Ishikawa (cell line): Measurements from ENCODE around the gene PYGO2.

Experiments used
- CEBPB ChIP-seq: IDR thresholded peaks from 2 replicates; pipeline ENCODE4 v1.6.1; 2012
- CREB1 ChIP-seq: IDR thresholded peaks from 2 replicates; pipeline ENCODE4 v1.6.1; 2012; ENCODE audit warnings: low read depth
- EGR1 ChIP-seq: IDR thresholded peaks from 2 replicates; pipeline ENCODE4 v1.6.1; 2012
- EP300 ChIP-seq: IDR thresholded peaks from 2 replicates; pipeline ENCODE4 v1.6.1; 2012; ENCODE audit warnings: borderline replicate concordance
- FOXM1 ChIP-seq: IDR thresholded peaks from 2 replicates; pipeline ENCODE4 v1.6.1; 2012; ENCODE audit warnings: low read depth, borderline replicate concordance
- NFIC ChIP-seq: IDR thresholded peaks from 2 replicates; pipeline ENCODE4 v1.6.1; 2012
- RAD21 ChIP-seq: IDR thresholded peaks from 2 replicates; pipeline ENCODE4 v1.6.1; 2012; ENCODE audit warnings: low read depth
- TAF1 ChIP-seq: IDR thresholded peaks from 2 replicates; pipeline ENCODE4 v1.6.1; 2012; ENCODE audit warnings: low read depth, mild to moderate bottlenecking
- TCF12 ChIP-seq: IDR thresholded peaks from 2 replicates; pipeline ENCODE4 v1.6.1; 2012; ENCODE audit warnings: low read depth
- TEAD4 ChIP-seq: IDR thresholded peaks from 2 replicates; pipeline ENCODE4 v1.6.1; 2012
- YY1 ChIP-seq: IDR thresholded peaks from 2 replicates; pipeline ENCODE4 v1.6.1; 2012; ENCODE audit warnings: low read depth
- ZBTB7A ChIP-seq: IDR thresholded peaks from 2 replicates; pipeline ENCODE4 v1.6.1; 2012; ENCODE audit warnings: low read depth
- TF ChIP-seq, protein P1 (sequence below): IDR thresholded peaks from 2 replicates; pipeline ENCODE4 v1.6.1; 2012
- TF ChIP-seq, protein P2 (sequence below): IDR thresholded peaks from 2 replicates; pipeline ENCODE4 v1.6.1; 2012; ENCODE audit warnings: low read depth, mild to moderate bottlenecking
- TF ChIP-seq, protein P3 (sequence below): IDR thresholded peaks from 2 replicates; pipeline ENCODE4 v1.6.1; 2012

The PYGO2 gene

DNA sequence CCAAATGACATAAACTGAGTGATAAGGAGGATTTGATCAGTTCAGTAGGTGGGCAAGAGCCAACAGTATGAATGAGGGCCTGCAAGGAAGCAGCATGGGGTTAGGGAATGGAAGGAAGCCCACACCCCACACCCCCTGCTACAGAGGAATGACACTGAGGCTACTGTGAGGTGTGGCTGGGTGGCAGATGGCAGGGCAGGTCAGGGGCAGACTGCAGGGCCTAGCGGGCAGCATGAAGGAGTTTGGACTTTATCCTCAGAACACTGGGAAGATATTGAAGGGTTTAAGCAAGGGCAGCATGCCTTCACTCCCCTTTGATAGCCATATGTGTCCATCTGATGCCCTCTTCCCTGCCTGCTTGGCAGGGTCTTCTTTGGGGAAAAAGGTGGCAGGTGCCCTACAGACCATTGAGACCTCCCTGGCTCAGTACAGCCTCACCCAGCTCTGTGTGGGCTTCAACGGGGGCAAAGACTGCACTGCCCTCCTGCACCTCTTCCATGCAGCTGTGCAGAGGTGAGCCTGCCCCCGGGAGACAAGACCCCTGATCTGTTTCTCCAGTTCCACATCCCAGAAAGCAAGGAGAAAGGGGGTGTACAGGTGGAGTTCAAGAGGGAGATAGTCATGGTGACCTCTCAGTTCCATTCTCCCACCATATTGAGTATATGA is 27.7 kb upstream of the PYGO2 start:
- TF ChIP-seq EP300 = no peak
- TF ChIP-seq TEAD4 = no peak
- TF ChIP-seq TAF1 = no peak
- TF ChIP-seq ZBTB7A = no peak

DNA sequence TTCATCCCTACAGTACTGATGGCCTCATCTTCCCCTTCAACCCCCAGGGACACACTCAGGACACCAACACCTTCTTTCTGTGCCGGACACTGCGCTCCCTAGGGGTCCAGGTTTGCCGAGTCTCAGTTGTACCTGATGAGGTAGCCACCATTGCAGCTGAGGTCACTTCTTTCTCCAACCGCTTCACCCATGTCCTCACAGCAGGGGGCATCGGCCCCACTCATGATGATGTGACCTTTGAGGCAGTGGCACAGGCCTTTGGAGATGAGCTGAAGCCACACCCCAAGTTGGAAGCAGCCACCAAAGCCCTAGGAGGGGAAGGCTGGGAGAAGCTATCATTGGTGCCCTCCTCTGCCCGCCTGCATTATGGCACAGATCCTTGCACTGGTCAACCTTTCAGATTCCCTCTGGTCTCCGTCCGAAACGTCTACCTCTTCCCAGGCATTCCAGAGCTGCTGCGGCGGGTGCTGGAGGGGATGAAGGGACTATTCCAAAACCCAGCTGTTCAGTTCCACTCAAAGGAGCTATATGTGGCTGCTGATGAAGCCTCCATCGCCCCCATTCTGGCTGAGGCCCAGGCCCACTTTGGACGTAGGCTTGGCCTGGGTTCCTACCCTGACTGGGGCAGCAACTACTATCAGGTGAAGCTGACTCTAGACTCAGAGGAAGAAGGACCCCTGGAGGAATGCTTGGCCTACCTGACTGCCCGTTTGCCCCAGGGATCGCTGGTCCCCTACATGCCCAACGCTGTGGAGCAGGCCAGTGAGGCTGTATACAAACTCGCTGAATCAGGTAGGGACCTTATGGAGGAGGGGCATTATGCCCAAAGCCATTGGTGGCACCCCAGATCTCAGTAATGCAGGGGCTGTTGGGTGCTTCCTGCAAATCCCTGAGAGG is 26.7 kb upstream of the PYGO2 start:
- TF ChIP-seq EP300 = no peak
- TF ChIP-seq TCF12 = no peak
- no peak for TF ChIP-seq CREB1
- no peak for TF ChIP-seq TAF1
- no peak for TF ChIP-seq TEAD4
- no peak for TF ChIP-seq EGR1
- no peak for TF ChIP-seq RAD21
- TF ChIP-seq FOXM1 = no peak

DNA sequence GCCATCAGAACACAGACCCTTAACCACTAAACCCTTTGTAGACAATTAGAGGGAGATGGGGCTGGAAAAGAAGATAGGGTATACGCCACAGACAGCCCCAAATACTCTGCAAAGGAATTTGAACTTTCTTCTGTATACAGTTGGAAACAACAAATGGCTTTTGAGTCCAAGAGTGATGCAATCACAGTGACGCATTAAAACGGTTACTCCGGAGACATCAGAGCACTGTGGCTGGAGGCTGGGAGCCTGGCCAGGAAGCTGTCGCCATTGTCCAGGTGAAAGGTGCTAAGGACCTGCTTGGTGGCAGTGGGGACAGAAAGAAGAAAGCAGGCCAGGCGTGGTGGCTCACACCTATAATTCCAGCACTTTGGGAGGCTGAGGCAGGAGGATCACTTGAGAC is 25.7 kb upstream of the PYGO2 start:
- TF ChIP-seq EGR1 (no peak), TCF12 (no peak), RAD21 (no peak)

DNA sequence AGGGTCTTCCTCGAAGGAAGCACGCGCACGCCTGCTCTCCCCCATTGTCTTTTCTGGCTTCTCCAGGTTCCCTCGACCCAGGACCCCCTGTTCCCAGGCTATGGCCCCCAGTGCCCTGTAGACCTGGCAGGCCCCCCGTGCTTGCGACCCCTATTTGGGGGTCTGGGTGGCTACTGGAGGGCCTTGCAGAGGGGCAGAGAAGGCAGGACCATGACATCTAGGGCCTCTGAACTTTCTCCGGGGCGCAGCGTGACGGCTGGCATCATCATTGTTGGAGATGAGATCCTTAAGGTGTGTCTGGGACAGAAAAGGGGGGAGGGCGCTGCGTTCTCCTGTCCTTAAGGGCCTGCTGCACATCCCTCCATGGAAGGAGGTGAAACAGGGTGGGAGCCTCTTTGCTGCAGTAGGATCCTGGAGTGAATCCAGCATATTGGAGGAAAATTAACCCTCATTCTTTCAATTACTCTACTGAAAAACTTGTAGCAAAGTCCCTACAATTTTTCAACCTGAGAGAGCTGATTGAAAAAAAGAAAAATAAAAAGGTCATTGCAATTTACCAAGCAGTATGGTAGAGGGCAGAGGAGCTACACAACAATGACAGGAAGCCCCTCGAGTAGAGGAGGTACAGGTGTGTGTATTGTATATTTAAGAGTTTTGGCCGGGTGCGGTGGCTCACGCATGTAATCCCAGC is 22.3 kb upstream of the PYGO2 start:
- TF ChIP-seq EGR1 (no peak), TAF1 (no peak), ZBTB7A (no peak), CEBPB (no peak), CREB1 (no peak), TEAD4 (no peak), FOXM1 (no peak), YY1 (no peak), TCF12 (no peak), NFIC (no peak), EP300 (no peak), RAD21 (no peak)
- TF ChIP-seq, protein P1, sequence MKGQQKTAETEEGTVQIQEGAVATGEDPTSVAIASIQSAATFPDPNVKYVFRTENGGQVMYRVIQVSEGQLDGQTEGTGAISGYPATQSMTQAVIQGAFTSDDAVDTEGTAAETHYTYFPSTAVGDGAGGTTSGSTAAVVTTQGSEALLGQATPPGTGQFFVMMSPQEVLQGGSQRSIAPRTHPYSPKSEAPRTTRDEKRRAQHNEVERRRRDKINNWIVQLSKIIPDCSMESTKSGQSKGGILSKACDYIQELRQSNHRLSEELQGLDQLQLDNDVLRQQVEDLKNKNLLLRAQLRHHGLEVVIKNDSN = no peak
- TF ChIP-seq, protein P2, sequence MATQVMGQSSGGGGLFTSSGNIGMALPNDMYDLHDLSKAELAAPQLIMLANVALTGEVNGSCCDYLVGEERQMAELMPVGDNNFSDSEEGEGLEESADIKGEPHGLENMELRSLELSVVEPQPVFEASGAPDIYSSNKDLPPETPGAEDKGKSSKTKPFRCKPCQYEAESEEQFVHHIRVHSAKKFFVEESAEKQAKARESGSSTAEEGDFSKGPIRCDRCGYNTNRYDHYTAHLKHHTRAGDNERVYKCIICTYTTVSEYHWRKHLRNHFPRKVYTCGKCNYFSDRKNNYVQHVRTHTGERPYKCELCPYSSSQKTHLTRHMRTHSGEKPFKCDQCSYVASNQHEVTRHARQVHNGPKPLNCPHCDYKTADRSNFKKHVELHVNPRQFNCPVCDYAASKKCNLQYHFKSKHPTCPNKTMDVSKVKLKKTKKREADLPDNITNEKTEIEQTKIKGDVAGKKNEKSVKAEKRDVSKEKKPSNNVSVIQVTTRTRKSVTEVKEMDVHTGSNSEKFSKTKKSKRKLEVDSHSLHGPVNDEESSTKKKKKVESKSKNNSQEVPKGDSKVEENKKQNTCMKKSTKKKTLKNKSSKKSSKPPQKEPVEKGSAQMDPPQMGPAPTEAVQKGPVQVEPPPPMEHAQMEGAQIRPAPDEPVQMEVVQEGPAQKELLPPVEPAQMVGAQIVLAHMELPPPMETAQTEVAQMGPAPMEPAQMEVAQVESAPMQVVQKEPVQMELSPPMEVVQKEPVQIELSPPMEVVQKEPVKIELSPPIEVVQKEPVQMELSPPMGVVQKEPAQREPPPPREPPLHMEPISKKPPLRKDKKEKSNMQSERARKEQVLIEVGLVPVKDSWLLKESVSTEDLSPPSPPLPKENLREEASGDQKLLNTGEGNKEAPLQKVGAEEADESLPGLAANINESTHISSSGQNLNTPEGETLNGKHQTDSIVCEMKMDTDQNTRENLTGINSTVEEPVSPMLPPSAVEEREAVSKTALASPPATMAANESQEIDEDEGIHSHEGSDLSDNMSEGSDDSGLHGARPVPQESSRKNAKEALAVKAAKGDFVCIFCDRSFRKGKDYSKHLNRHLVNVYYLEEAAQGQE = no peak
- TF ChIP-seq, protein P3, sequence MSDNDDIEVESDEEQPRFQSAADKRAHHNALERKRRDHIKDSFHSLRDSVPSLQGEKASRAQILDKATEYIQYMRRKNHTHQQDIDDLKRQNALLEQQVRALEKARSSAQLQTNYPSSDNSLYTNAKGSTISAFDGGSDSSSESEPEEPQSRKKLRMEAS = no peak

DNA sequence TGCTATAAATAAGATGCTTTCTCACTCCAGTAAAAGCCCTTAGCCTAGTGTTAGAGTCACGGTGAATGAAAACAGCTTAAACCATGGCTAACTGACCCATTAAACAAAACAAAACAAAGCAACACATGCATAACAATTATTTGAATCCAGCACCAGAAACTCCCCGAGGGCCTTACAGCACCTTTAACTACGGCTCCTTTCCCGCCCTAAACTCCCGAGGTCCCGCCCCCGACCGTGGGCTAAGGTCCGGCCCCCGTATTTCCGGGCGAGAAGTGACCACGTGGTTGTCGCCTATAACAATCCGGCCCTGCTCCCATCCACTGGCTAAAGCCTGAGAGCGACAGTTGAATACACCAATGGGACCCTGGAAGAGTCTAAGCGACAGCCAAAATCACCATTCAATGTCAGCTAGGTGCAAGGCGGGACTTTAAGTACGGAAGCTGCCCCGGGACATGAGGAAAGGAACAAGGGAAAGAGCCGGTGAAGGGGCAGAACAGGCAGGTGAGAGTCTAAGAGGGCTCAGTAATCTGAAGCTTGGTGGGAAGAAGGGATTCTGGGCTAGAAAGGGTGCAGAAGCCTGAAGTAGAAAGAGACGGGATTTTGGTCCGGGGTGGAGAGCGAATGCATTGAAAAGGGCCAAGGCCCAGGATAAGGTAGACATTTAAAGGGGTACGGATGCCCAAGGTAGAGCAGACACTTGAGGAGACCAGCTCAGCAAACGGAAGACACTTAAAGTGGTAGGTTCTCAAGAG is 21.5 kb upstream of the PYGO2 start, which contains the start of gene FLAD1:
Gene FLAD1 (plus strand): TSS at position 448 of the 752 bp plus-strand sequence. CDS start 351 bp downstream, outside the sequence.
- TF ChIP-seq, protein P2 = no peak
- no peak for TF ChIP-seq TCF12
- TF ChIP-seq FOXM1 = peak; percentile 70; the same call in 1 of the 2 replicates
- TF ChIP-seq, protein P1 = peak; percentile 96
- TF ChIP-seq EP300 = no peak
- TF ChIP-seq TAF1 = peak; percentile 77
- TF ChIP-seq TEAD4 = no peak
- TF ChIP-seq CREB1 = peak; percentile 38; the same call in 1 of the 2 replicates
- TF ChIP-seq NFIC = no peak
- TF ChIP-seq YY1 = no peak
- TF ChIP-seq EGR1 = 0 out of 2 replicates have a peak, but pooled peaks have one; percentile 46
- no peak for TF ChIP-seq ZBTB7A
- no peak for TF ChIP-seq CEBPB
- TF ChIP-seq RAD21 = no peak
- TF ChIP-seq, protein P3 = peak; percentile 96
